Suprapubic skin (tissue), 4 donors: Measurements from ENCODE around the gene ARFRP1.

Experiments
- CTCF ChIP-seq, 2 donors: fragments of 200-600 bp in 1 of 2; fragments of 450-650 bp in 1 of 2; sonication (generic) in 1 of 2; IDR thresholded peaks; one replicate each; pipeline ENCODE4 v1.5.1; 2016 to 2019; ENCODE audit warnings: antibody characterized with exemption in 2 of 2, mild to moderate bottlenecking in 1 of 2, moderate library complexity in 1 of 2
- EP300 ChIP-seq: sonication (generic); formaldehyde crosslinking; IDR thresholded peaks from one replicate; pipeline ENCODE4 v1.6.1; 2017; ENCODE audit warnings: antibody characterized with exemption
- POLR2A ChIP-seq, 2 donors: fragments of 450-650 bp; IDR thresholded peaks; one replicate each; pipeline ENCODE4 v1.6.1; 2017; ENCODE audit warnings: antibody characterized with exemption in 2 of 2, mild to moderate bottlenecking in 2 of 2, moderate library complexity in 2 of 2
- POLR2AphosphoS5 ChIP-seq, 3 donors: sonication (generic); formaldehyde crosslinking; IDR thresholded peaks; one replicate each; pipeline ENCODE4 v1.6.1; 2017; ENCODE audit warnings: antibody characterized with exemption in 3 of 3

GRCh38 chr20:63737945-63738686 lies 30.3 kb upstream of the ARFRP1 start:
- TF ChIP-seq CTCF (IDR thresholded peaks at IDR 0.05) (no peak), POLR2A (IDR thresholded peaks at IDR 0.05) (no peak), EP300 (no peak), POLR2AphosphoS5 (IDR thresholded peaks at IDR 0.05) (no peak)
